CD4-positive, alpha-beta T cell treated with Interleukin-21 for 1 hour (primary cell): ENCODE data around the gene SYNPO2.

ENCODE experiments used
- DNase-seq: peaks from one replicate; pipeline ENCODE4 v3.0.0-alpha.2; 2020

SYNPO2 gene

DNA sequence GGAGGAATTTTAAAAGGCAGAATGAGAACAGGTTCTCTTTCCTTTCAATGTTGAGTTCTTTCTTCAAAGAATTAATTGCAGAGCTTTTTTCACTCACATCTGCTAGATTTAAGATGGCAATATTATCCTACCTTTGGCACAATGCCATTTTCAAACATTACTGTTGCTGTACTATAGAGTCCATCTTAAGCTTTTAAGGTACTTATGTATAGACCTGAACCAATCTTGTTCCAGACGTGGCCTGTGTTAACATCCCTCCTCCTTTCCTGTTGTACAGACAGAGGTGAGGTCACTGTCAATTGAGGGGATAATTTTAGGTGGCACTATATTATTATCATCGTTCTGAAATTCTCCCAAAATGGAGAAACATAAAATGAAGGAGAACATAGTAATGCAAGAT lies 194.0 kb downstream of the SYNPO2 start:
- no peak for DNase-seq

DNA sequence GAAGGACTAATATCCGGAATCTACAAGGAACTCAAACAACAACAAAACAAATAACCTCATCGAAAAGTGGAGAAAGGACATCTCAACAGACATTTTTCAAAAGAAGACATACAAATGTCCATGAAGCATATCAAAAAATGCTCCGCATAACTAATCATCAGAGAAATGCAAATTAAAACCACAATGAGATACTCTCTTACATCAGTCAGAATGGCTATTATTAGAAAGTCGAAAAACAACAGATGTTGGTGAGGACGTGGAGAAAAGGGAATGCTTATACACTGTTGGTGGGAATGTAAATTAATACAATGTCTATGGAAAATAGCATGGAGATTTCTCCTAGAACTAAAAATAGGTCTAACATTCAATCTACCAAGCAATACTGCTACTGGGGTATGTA lies 195.9 kb downstream of the SYNPO2 start:
- no peak for DNase-seq

DNA sequence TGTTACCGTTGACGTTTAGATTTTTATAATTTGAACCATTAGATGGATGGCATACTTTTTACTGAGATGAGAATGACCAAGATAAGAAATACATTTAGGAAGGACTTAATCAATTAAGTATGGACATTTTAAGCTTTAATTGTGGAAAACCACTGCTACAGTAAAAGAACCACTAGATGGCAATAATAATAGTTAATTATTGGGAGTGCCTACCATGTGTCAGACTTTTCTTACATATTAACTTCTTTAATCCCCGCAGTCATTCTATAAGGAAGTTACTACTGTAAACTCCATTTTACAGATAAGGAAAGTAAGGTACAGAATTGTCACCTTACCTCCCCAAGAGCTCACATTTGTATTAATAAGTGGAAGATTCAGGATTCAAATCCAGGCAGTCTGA lies 198.5 kb downstream of the SYNPO2 start:
- no peak for DNase-seq

DNA sequence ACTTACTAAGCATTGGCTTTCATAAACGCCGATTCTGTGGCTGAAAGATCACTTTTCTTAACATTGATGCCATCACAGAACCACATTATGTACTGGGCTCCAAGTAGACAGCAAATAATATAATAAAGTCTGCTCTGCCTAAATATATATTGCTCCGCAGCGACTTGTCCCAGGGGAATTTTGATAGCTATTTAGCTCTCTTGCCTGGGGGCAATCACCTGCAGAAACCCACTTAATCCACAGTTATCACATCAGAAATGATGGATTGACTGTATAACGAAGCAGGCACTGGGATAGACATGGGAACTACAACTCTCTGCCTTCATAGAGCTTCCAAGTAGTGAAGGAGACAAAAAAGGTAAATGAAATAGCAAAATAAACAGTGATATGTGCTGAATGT lies 199.0 kb downstream of the SYNPO2 start:
- no peak for DNase-seq

DNA sequence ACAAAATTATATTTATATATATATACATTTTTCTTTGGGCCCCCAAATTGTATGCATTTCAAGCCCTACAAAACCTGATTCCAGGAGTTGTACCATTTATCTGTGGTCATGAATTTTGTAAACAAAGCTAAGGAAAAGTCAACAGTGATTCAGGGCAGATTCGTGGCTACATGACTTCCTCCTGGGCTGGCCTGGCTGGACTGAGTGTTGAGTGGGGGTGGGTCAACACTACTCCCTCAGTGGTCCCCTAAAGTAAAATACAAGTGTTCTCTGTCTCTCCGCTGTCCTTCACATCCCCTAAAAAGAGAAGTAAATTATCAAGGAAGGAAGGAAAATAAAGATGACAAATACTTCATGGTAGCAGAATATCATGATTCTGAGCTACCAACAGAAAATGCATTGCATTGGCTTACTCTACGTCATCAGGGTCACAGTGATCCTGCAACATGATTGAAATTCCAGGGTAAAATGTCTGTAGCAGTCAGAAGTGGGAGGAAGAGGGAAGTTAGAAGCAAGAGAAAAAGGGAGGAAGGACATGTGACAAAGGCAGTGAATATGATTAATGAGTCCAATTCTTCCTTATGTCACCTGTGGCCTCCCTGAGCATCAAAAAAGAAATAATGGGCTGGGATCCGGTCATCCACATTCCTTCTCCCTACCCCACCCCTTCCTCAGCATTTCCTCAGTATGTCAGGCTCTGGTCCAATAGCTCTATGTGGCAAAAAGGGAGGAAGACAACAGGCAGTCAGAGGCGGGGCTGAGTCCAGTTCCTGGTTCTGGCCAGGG lies 204.6 kb downstream of the SYNPO2 start:
- no peak for DNase-seq

DNA sequence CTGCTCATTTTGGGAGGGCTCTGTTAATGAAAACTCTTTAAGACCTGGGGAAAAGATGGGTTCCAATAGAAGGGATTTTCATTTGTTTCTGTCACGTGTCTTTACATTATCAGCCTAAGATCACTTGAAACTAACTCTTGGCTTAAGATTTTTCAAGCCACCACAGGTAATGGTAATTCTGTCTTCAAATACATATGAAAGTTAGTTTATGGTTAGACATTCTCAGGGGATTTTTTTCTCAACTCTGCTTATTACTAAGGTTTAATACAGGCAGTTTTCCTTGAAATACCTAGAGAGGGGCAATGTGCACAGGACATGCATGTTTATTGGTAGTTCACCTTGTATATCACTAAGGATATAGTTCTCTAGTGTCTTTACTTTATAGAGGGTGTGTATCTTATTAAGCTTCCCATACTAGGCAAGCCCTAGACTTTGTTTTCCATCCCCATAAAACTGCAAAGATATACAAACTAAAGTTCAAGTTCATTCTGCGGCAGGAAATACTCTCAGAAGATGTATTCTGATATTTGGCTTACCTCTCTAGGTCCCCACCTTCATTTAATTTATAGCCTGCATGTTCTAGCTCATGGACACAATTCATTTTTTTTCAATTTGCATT lies 208.7 kb downstream of the SYNPO2 start:
- DNase-seq: no peak

DNA sequence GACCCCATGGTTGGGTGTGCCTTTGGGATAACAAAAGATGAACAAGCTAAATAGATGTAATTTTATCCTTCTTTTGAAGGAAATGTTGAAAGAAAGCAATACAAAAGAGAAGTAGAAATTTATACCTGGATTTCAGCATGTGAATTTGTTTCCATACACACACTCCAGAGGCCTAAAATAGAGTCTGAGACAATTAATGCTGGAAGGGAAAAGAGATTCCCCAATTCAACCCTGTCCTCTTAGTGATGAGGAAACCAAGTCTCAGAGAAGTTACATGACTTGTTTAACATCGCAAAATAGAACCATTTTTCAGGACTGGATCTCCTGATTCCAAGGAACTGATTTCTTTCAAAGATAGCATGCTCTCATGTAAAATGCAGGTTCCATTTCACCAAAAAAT lies 209.7 kb downstream of the SYNPO2 start:
- no peak for DNase-seq

DNA sequence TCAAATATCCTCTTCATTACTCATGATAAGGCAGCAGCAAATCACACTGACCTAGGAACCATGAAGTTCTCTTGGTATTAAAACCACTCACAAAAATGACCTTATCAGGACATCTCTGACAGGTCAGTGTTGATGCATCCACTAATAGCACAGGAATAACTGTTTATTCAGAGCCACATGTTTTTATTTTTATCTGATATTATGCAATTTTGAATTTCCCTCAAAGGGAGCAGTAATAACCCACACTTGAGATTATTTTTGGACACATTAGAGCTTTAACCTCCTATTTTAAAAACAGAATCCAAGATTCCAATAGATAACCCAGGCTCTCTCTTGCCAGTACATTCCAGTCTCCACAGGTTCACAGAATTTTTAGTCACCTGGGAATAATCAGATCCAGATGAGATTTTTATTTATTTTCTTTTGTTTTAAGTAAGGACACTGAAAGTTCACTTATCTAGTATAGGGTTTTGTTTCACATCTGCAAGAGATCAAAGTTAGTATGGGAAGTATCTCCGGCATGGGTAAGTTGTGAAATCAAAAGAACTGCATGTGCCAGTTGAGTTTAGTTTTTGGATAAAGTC lies 210.7 kb downstream of the SYNPO2 start:
- DNase-seq: no peak

DNA sequence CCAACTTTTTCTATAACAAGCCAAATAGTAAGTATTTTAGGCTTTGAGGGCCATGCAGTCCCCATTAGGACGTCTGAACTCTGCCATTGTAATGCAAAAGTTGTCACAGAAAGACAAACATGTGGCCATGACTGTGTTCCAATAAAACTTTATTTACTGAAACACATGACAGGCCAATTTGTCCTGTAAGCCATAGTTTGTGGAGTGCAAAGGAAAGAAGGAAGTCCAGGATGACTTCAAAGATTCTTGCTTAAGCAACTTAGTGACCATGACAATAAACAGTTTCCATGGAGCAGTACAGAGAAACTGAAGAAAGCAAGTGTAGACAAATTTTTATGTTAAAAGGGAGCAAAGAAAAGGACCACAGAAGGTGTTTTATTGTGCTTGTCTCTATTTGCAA lies 212.0 kb downstream of the SYNPO2 start:
- no peak for DNase-seq

DNA sequence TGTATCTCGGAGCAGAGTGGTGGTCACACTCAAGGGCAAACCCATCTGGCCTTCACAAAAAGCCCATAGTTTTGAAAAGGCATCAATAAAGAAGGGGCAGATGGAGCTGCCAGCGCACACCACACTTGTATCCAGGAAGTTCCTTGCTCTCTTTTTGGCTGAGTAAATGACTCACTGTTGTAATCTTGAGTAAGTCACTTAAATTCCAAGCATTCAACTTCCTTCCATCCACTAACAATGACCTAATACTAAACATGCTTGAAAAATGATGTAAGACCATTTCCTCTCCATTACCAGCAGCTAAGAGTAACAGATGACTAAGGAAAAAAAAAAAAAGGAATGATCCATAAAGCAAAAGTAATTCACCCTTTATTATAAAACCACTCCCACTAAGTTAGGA lies 214.6 kb downstream of the SYNPO2 start:
- no peak for DNase-seq

DNA sequence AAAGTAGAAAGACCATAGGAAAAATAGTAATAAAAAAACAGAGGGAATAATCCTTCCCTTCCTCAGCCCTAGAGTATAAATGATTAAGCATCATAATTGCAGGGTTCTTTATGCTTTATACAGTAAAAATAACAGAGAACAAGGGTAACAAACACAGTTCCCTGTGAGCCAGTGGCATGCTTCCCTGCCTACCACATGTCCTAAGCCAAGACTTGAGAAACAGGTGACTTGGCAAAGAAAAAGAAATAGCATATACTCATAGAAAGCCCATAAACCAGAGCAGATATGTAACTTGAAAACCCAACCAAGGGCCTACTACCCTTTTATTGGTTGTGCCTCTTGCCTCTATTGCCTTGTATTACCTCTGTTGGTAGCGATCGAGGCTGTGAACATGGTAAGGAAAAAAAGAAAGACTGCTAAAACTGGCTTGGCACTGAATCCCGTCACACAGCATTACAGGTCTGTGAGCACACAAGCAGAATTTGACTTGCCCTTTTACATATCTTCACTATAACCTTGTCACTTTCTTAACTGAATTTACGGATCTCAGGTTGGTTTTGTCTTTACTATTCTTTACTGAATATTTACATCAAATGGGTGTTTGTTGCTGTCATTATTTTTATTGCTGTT lies 216.1 kb downstream of the SYNPO2 start:
- no peak for DNase-seq

DNA sequence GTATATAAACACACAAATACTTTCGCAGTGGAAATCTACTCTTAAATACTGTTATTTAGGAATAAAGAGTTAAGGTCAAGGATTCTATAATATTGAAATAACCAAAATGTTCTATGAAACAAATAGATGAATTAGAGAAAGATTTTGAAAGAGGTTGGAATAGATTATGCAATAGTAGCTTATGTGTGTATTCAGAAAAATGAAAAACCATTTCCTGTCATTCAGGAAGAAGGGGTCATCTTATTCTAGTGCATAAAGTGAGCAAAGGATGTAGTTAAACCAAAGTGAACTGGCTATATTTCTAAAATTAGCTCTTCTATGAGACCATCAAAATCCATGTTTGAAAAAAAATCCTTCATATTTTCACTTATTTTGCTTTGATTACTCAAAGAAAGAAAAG lies 217.0 kb downstream of the SYNPO2 start:
- DNase-seq: no peak

DNA sequence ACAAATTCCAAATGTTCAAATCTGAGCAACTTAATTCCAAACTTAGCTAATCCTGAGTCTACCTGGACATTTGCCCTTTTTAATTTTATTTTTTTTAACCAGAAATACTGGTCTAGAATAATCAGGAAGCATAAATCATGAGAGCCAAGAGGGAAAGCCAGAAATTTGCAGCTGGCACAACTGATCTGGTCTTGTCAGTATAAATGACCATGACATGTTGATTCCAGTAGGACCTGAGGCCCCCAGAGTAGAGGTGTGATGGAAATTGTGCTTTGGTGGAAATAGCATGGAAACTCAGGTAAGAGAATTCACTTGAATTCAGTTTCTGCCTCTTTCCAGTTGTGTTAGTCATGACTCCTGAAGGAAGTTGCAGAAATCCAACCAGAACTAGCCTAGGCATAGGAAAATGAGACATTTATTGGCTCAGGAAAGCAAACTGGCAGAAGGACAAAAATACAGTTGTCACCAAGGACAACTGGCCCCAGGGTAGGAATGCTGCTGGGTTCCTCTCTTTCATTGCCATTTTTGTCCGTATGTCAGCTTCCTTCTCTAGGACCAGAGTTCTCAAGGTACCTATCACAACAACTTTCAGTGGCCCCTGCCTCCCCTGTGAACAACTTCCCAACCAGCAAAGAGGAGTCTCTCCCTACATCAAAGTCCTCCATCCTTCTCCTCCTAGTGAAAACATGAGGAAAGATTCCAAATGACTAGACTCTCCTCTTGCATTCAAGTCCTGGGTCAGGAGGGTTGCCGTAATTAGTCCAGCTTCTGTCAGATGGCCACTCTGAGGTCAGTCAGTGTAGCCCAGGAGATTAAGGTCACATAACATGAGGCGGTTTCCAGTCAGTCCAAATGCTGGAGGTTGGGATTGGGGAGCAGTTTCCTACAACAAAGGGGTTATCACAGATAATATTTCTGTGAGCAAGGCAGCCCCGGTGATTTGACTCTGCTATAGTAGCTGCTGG lies 217.7 kb downstream of the SYNPO2 start:
- DNase-seq: no peak

DNA sequence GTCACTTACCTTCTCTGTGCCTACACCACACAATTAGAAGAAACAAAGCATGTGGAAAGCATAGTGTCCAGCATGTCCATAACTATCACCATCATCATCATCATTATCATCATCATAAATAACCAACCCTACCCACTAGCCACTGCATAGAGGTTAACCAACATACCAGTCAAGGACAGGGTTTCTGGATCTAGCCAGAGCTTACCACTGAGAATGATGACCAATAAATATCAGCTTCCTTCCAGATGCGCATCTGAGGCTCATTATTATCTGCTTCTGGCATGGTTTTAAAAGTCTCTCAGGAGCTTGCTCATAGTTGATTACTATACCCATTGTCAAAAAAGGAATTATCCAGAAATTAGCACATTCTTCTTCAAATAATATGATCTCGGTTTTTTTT lies 221.5 kb downstream of the SYNPO2 start:
- no peak for DNase-seq
